Common myeloid progenitor, CD34-positive (primary cell): ENCODE measurements around the gene PRR15L.

Experiments used
- CTCF ChIA-PET: fragments of 350-600 bp; sonication (Branson Sonifier 250); formaldehyde crosslinking; loops from one replicate; lab custom pipeline; 2021; ENCODE audit warnings: antibody characterized with exemption; lab: Charles Lee
- POLR2A ChIA-PET: fragments of 350-600 bp; sonication (Branson Sonifier 250); formaldehyde crosslinking; loops from one replicate; lab custom pipeline; 2021; ENCODE audit warnings: antibody characterized with exemption; lab: Charles Lee
- DNase-seq, 3 donors: peaks; one replicate each; pipeline versions ENCODE4 v3.0.0 to v3.0.0-alpha.2; 2013
- H3K27ac ChIP-seq, 2 experiments: 1 replicate in 1 of 2; 2 replicates in 1 of 2; pipeline ENCODE4 v1.7.0; 2013; ENCODE audit warnings: inconsistent platforms in 2 of 2, low read length in 2 of 2, mild to moderate bottlenecking in 2 of 2, low read depth in 1 of 2, moderate library complexity in 1 of 2; ENCODE audit not compliant: severe bottlenecking in 2 of 2, insufficient read depth in 1 of 2, poor library complexity in 1 of 2
- H3K27me3 ChIP-seq, 5 experiments: replicated peaks in 2 of 5; 1 replicate in 3 of 5; 2 replicates in 2 of 5; pipeline versions ENCODE4 v1.6.1 to v1.7.0; 2013; ENCODE audit warnings: low read length in 4 of 5, mild to moderate bottlenecking in 2 of 5, moderate library complexity in 2 of 5, inconsistent platforms in 1 of 5; ENCODE audit not compliant: insufficient read depth in 5 of 5, control insufficient read depth in 4 of 5
- H3K36me3 ChIP-seq, 4 experiments: 1 replicate in 2 of 4; 2 replicates in 2 of 4; pipeline versions ENCODE4 v1.6.1 to v1.7.0; 2013; ENCODE audit warnings: low read length in 3 of 4, control low read depth in 1 of 4, mild to moderate bottlenecking in 1 of 4; ENCODE audit not compliant: control insufficient read depth in 4 of 4, insufficient read depth in 4 of 4
- H3K4me1 ChIP-seq, 4 experiments: 1 replicate in 3 of 4; 2 replicates in 1 of 4; pipeline versions ENCODE4 v1.6.1 to v1.7.1; 2013; ENCODE audit warnings: low read length in 3 of 4, mild to moderate bottlenecking in 3 of 4, control low read depth in 1 of 4, inconsistent platforms in 1 of 4, moderate library complexity in 1 of 4; ENCODE audit not compliant: control insufficient read depth in 4 of 4, insufficient read depth in 4 of 4; ENCODE audit errors: control extremely low read depth in 1 of 4
- H3K4me3 ChIP-seq, 7 experiments: 1 replicate in 4 of 7; 2 replicates in 3 of 7; pipeline versions ENCODE4 v1.5.1 to v1.7.0; 2013; ENCODE audit warnings: mild to moderate bottlenecking in 7 of 7, low read length in 6 of 7, moderate library complexity in 6 of 7, inconsistent platforms in 2 of 7, low read depth in 2 of 7, control low read depth in 1 of 7; ENCODE audit not compliant: insufficient read depth in 4 of 7, control insufficient read depth in 1 of 7; ENCODE audit errors: extremely low read depth in 1 of 7
- H3K9me3 ChIP-seq, 5 experiments: 1 replicate in 4 of 5; 2 replicates in 1 of 5; pipeline versions ENCODE4 v1.6.1 to v1.7.1; 2013; ENCODE audit warnings: low read length in 4 of 5, mild to moderate bottlenecking in 2 of 5, inconsistent platforms in 1 of 5, low read depth in 1 of 5, moderate library complexity in 1 of 5; ENCODE audit not compliant: control insufficient read depth in 4 of 5, insufficient read depth in 2 of 5; ENCODE audit errors: control extremely low read depth in 1 of 5
- WGBS: methylation state at CpG from one replicate; pipeline ENCODE4 v1.1.5; 2013; ENCODE audit not compliant: insufficient coverage; 5-methylcytosine and 5-hydroxymethylcytosine counted together

Gene PRR15L

DNA sequence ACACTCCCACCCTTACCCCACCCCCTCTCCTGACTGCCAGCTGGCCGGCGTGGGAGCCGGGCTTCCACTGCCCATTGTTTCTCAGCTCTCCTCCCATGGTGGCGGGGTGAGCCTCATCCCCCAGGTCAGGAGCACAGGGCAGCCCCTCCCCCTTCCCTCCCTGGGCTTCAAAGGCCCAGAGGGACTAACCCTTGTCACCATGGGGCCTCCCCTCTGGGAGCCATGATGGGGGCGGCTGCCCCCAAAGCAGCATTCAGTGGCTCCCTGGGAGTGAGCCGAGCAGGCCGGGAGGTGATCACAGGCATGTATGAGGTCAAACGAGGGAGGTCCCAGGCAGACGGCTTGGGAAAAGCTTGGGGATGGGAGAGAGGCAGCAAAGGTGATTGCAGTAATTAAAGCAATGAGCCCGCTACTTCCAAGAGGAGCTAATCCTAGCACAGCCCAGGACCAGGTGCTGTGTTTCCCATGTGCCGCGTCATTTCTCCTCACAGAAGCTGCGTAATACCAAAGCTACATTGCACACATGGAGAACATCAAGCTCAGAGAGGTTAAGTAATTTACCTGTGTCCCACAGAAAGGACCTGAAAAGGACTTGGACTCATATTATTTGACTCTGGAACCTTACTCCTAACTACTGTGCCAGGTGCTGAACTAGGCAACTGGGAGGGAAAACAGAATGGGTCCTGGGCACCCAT, 37.7 kb upstream of the PRR15L start:
- POLR2A ChIA-PET: no interaction called here
- H3K4me3 ChIP-seq: no peak overlapping the region
- no peaks in the 10 kb centered on the region for H3K9me3 ChIP-seq
- H3K36me3 ChIP-seq: no peaks in the 10 kb centered on the region
- H3K27ac ChIP-seq: no peak overlapping the region
- CTCF ChIA-PET: interaction anchor here (1.2 to 8.9 kb wide), 2 partner anchors 15 to 19 kb away, joined by 3 to 79 read pairs; no protein-coding TSS in a partner anchor
- WGBS: 90% methylated on average over 12 of the region's 13 CpGs
- peaks cover 0 to 6% (median 0%) of the 10 kb centered on the region in 4 experiments for H3K4me1 ChIP-seq
- peaks cover 0 to 3% (median 2%) of the 10 kb centered on the region in 5 experiments for H3K27me3 ChIP-seq
- no peak for DNase-seq

DNA sequence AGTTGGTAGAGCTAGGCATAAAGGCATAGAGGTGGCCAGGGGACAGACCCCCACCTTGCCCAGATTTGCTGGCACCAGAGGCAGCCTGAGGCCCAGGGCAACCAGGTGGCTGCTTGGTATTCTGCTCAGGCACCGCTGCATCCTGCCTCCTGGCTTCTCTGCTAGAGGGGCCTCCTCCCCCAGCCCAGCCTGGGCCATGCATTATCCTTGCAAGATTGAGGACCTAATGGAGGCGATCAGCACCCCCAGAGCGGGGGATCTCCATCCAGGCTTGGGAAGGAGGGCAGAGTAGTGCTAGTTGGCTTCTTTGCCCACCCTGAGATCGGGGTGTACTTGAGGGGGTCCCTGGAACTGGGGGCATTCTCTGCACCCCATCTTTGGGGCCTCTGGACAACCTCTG, 37.0 kb upstream of the PRR15L start:
- no peak for DNase-seq
- ChIA-PET POLR2A (no interaction called here), CTCF (interaction anchor here (1.0 to 3.0 kb wide), 4 partner anchors 16 to 53 kb away, joined by 3 to 9 read pairs (median 4); partner anchors contain the start of gene PNPO)
- 92% methylated on average over 3 of the region's 4 CpGs for WGBS
- Histone ChIP-seq H3K27ac (no peak overlapping the region), H3K27me3 (peaks cover 0 to 4% (median 3%) of the 10 kb centered on the region in 5 experiments), H3K4me3 (no peak overlapping the region), H3K9me3 (no peaks in the 10 kb centered on the region), H3K4me1 (peaks cover 0 to 2% (median 0%) of the 10 kb centered on the region in 4 experiments), H3K36me3 (no peaks in the 10 kb centered on the region)

DNA sequence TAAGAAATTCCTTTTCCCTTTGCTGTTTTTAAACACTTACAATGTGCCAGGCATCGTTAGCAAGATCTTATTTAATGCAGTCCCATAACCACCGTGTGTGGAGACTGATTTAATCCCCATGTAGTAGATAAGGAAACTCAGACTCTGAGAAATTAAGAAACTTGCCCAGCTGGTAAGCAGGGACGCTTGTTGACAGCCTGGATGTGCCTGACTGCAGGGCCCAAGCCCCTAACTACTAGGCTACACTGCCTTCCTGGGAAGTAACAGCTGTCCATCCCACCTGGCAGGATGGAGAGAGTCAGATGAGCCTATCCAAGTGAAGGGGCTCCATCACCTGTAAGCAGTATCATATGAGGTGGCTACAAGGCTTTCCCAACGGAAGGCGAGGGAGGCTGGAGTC, 36.3 kb upstream of the PRR15L start:
- POLR2A ChIA-PET: no interaction called here
- Histone ChIP-seq H3K9me3 (no peaks in the 10 kb centered on the region), H3K27ac (no peak overlapping the region), H3K27me3 (peaks cover 0 to 5% (median 3%) of the 10 kb centered on the region in 5 experiments), H3K4me3 (no peak overlapping the region), H3K4me1 (peaks cover 0 to 3% (median 0%) of the 10 kb centered on the region in 4 experiments), H3K36me3 (no peaks in the 10 kb centered on the region)
- WGBS: 98% methylated on average over 5 of the region's 5 CpGs
- DNase-seq: no peak
- CTCF ChIA-PET: interaction anchor here (1.0 to 3.0 kb wide), 4 partner anchors 15 to 52 kb away, joined by 3 to 9 read pairs (median 4); partner anchors contain the start of gene PNPO

DNA sequence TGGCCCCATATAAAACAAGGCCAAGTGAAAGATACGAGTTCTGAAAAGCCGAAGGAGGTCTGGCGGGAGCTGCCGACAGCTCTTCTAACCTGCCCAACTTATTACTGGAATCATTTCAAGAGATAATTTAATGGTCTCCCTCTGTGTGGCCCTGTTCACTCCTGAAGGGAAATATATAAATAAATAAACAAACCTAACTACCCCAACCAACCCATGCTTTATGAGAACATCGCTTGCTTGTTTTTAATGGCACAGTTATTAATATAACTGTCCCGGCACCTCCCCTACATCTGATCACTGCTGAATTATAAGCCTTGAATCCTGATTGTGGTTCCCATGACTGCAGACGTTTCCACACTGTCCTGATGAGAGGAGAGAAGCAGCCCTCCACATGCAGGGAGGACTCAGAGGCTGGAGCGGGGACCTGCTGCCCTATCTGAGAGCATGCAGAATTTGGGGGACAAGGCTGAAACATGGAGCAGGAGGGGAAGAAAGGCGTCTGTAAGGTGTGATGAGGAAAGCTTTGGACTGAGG, 35.4 kb upstream of the PRR15L start:
- no peak overlapping the region for H3K4me3 ChIP-seq
- H3K9me3 ChIP-seq: no peaks in the 10 kb centered on the region
- H3K36me3 ChIP-seq: no peaks in the 10 kb centered on the region
- H3K27ac ChIP-seq: no peak overlapping the region
- H3K4me1 ChIP-seq: peaks cover 0 to 3% (median 0%) of the 10 kb centered on the region in 4 experiments
- H3K27me3 ChIP-seq: peaks cover 0 to 6% (median 3%) of the 10 kb centered on the region in 5 experiments
- ChIA-PET CTCF (interaction anchor here (1.1 to 3.0 kb wide), 3 partner anchors 14 to 25 kb away, joined by 3 to 9 read pairs (median 5); no protein-coding TSS in a partner anchor), POLR2A (no interaction called here)
- 100% methylated on average over 2 of the region's 9 CpGs for WGBS
- DNase-seq: no peak

DNA sequence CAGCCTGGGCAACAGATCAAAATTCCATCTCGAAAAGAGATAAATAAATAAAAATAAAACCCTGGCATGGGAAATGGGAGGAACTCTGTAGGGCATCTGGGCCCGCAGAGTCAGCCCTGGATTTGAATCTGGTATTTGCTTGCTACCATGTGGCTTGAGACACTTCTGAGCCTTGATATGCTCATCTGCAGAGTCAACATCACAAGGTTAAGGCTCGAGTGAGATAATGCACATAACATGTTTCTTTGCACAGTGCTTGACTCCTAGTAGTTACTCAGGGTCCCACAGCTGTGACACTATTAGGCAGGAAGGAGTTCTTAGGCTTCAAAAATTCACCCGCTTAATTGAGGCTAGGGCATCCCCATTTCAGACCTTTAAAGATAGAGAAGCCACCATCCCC, 34.5 kb upstream of the PRR15L start:
- no peak overlapping the region for H3K4me3 ChIP-seq
- CTCF ChIA-PET: interaction anchor here (3.0 kb wide), 1 partner anchor 26 kb away, joined by 9 read pairs; no protein-coding TSS in a partner anchor
- peaks cover 0 to 3% (median under 1%) of the 10 kb centered on the region in 4 experiments for H3K4me1 ChIP-seq
- H3K9me3 ChIP-seq: no peaks in the 10 kb centered on the region
- 100% methylated on average over 2 of the region's 4 CpGs for WGBS
- H3K27ac ChIP-seq: no peak overlapping the region
- POLR2A ChIA-PET: no interaction called here
- no peaks in the 10 kb centered on the region for H3K36me3 ChIP-seq
- peaks cover 0 to 14% (median 3%) of the 10 kb centered on the region in 5 experiments for H3K27me3 ChIP-seq
- DNase-seq: no peak

DNA sequence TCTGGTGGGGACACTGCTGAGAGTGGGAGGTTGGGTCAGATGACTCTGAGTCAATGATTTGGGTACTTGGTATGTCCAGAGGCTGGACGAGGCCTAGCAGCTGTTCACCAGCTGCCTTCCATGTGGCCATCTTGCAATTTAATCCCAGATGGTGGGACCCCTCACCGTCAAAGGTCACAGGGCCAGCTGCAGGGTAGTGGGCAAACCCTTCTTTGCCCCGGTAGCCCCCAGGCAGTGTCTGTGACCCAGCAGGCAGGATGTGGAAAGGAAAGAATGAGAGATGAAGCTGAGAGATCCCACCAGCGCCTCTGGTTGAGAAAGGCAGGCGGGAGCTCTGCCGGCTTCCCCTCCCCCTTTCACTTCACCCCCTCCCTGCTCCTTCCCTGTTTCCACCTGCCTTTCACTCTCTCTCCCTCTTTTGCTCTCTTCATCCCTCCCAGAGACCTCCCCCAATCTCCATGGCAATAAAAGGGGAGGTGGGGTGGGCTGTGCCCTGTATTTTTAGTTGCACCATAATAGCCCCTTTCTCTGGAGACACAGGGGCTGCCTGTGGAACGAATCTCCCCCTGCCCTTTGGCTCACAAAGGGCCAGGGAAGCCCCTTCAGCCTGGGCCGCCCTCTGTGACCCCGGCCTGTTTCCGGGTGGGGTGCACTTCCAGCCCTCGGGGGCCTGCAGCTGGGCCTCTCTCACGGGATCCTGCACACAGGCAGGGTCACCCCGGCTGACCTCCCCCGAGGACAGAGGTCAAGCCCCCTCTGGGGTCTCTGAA, 33.5 kb upstream of the PRR15L start:
- POLR2A ChIA-PET: no interaction called here
- H3K27me3 ChIP-seq: peaks cover 0 to 22% (median 3%) of the 10 kb centered on the region in 5 experiments
- peaks cover 0 to 3% (median under 1%) of the 10 kb centered on the region in 4 experiments for H3K4me1 ChIP-seq
- no peak overlapping the region for H3K27ac ChIP-seq
- no peak for DNase-seq
- H3K9me3 ChIP-seq: no peaks in the 10 kb centered on the region
- no peaks in the 10 kb centered on the region for H3K36me3 ChIP-seq
- CTCF ChIA-PET: interaction anchor here (0.6 to 23.5 kb wide), 4 partner anchors 11 to 84 kb away, joined by 3 to 511 read pairs (median 15); no protein-coding TSS in a partner anchor
- WGBS: 88% methylated on average over 7 of the region's 14 CpGs
- H3K4me3 ChIP-seq: no peak overlapping the region
